Measurements from ENCODE around the gene KLRC3. TPM values are rescaled to one million over a fixed set of nuclear protein-coding genes. Genes with fewer than 3 reads are reported as not detected.
"Not testable (repeated sequence)": the region's sequence is repeated elsewhere in the genome, so short reads cannot be mapped to it uniquely, and the experiment has no call there.

The KLRC3 gene
- total RNA-seq, 4 donors from 2014 or later, result 1.5 TPM; not detected in 3

- Histone ChIP-seq H3K9me3 (no peaks in the 10 kb centered on the region), H3K27ac (no peak overlapping the region), H3K4me3 (no peak overlapping the region), H3K27me3 (no peaks in the 10 kb centered on the region), H3K36me3 (no peaks in the 10 kb centered on the region), H3K4me1 (peaks cover 0 to 1% (median 0%) of the 10 kb centered on the region in 3 donors)
- WGBS, 2 donors, result 60 to 79% methylated on average over 1 of the region's 1 CpG
- no peak for TF ChIP-seq CTCF (IDR thresholded peaks at IDR 0.05)
- TF ChIP-seq POLR2A (IDR thresholded peaks at IDR 0.05), result no peak
- no peak for DNase-seq
- intact Hi-C loops (cut with DNase I), result no loop called here
Observed at GRCh38 chr12:10386857-10387256, 33.5 kb downstream of the KLRC3 start.

GRCh38 chr12:10385166-10385613 lies 35.2 kb downstream of the KLRC3 start:
- no peaks in the 10 kb centered on the region for H3K4me1 ChIP-seq
- TF ChIP-seq CTCF (IDR thresholded peaks at IDR 0.05) (no peak), POLR2A (IDR thresholded peaks at IDR 0.05) (no peak)
- DNase-seq, result no peak
- no peak overlapping the region for H3K4me3 ChIP-seq
- H3K27me3 ChIP-seq, result no peaks in the 10 kb centered on the region
- no peaks in the 10 kb centered on the region for H3K9me3 ChIP-seq
- H3K27ac ChIP-seq, result no peak overlapping the region
- H3K36me3 ChIP-seq, result no peaks in the 10 kb centered on the region
- 22 to 34% methylated on average over 2 of the region's 2 CpGs for WGBS, 2 donors
- intact Hi-C loops (cut with DNase I), result no loop called here

- TF ChIP-seq CTCF (IDR thresholded peaks at IDR 0.05), result no peak
- no peak for TF ChIP-seq POLR2A (IDR thresholded peaks at IDR 0.05)
- H3K27me3 ChIP-seq, result no peaks in the 10 kb centered on the region
- no peak overlapping the region for H3K4me3 ChIP-seq
- no peaks in the 10 kb centered on the region for H3K9me3 ChIP-seq
- WGBS, 2 donors, result 75 to 87% methylated on average over 3 of the region's 3 CpGs
- no peaks in the 10 kb centered on the region for H3K4me1 ChIP-seq
- no peak for DNase-seq
- no peak overlapping the region for H3K27ac ChIP-seq
- intact Hi-C loops (cut with DNase I), result no loop called here
- H3K36me3 ChIP-seq, result no peaks in the 10 kb centered on the region
Observed at GRCh38 chr12:10384191-10384590, 36.2 kb downstream of the KLRC3 start.

- peaks cover 0 to 7% (median 0%) of the 10 kb centered on the region in 3 donors for H3K4me1 ChIP-seq
Observed at GRCh38 chr12:10381928-10382628, 38.3 kb downstream of the KLRC3 start.

GRCh38 chr12:10378737-10379136 lies 41.7 kb downstream of the KLRC3 start:
- H3K36me3 ChIP-seq; H3K27me3 ChIP-seq; DNase-seq; H3K27ac ChIP-seq; H3K4me3 ChIP-seq; H3K9me3 ChIP-seq; H3K4me1 ChIP-seq; intact Hi-C loops (cut with DNase I): not testable (repeated sequence)
- 30 to 64% methylated on average over 2 of the region's 2 CpGs for WGBS, 2 donors

More at GRCh38 chr12:10381928-10382628, 38.3 kb downstream of the KLRC3 start:
- H3K27me3 ChIP-seq, result no peaks in the 10 kb centered on the region
- H3K27ac ChIP-seq, result no peak overlapping the region
- WGBS, 2 donors, result 66 to 90% methylated on average over 3 to 4 of the region's 4 CpGs
- intact Hi-C loops (cut with DNase I), result no loop called here
- DNase-seq, result no peak
- TF ChIP-seq POLR2A (IDR thresholded peaks at IDR 0.05), result no peak
- TF ChIP-seq CTCF (IDR thresholded peaks at IDR 0.05), result no peak
- H3K36me3 ChIP-seq, result no peaks in the 10 kb centered on the region
- no peaks in the 10 kb centered on the region for H3K9me3 ChIP-seq
- no peak overlapping the region for H3K4me3 ChIP-seq
